Thyroid gland (tissue), 4 donors: ENCODE results near the gene GUCA2B. TPM values are rescaled to one million over a fixed set of nuclear protein-coding genes. Genes with fewer than 3 reads are reported as not detected.

ENCODE experiments used
- DNase-seq, 2 donors: peaks; one replicate each; pipeline ENCODE4 v3.0.0-alpha.2; 2019
- H3K27ac ChIP-seq, 3 donors: fragments of 200-600 bp; sonication (generic); 1 replicate in 2 of 3; 2 replicates in 1 of 3; pipeline ENCODE4 v1.5.1; 2016 to 2019; ENCODE audit warnings: mild to moderate bottlenecking in 1 of 3, moderate library complexity in 1 of 3
- H3K27me3 ChIP-seq: fragments of 200-600 bp; sonication (generic); one replicate; pipeline ENCODE4 v1.5.1; 2019
- H3K36me3 ChIP-seq, 2 donors: fragments of 200-600 bp; sonication (generic); one replicate each; pipeline ENCODE4 v1.5.1; 2016 to 2019
- H3K4me1 ChIP-seq, 2 donors: fragments of 200-600 bp; sonication (generic); one replicate each; pipeline ENCODE4 v1.5.1; 2017 to 2019
- H3K4me3 ChIP-seq, 3 donors: fragments of 200-600 bp; sonication (generic); replicated peaks in 1 of 3; 1 replicate in 2 of 3; 2 replicates in 1 of 3; pipeline ENCODE4 v1.5.1; 2016; ENCODE audit warnings: mild to moderate bottlenecking in 1 of 3
- H3K9me3 ChIP-seq: fragments of 200-600 bp; sonication (generic); one replicate; pipeline ENCODE4 v1.5.1; 2017
- CTCF ChIP-seq, 6 experiments: fragments of 200-600 bp in 3 of 6; fragments of 450-650 bp in 3 of 6; sonication (generic) in 3 of 6; IDR thresholded peaks; one replicate each; pipeline ENCODE4 v1.5.1; 2016 to 2019; ENCODE audit warnings: antibody characterized with exemption in 6 of 6, mild to moderate bottlenecking in 2 of 6, inconsistent platforms in 1 of 6, moderate library complexity in 1 of 6
- POLR2A ChIP-seq, 2 donors: fragments of 450-650 bp; IDR thresholded peaks; one replicate each; pipeline ENCODE4 v1.6.1; 2017; ENCODE audit warnings: antibody characterized with exemption in 2 of 2, mild to moderate bottlenecking in 2 of 2, moderate library complexity in 1 of 2
- WGBS, 2 donors: methylation state at CpG; one replicate each; pipeline ENCODE4 v1.1.5; 2017; 5-methylcytosine and 5-hydroxymethylcytosine counted together
- intact Hi-C: fragments of 100-400 bp; cut with DNase I; formaldehyde crosslinking; loops from one replicate; pipeline ENCODE4 v1.15.1; 2023
- total RNA-seq, 4 donors: library from RNA; depleted of rRNA; stranded (reverse); fragments of >200 nt; gene quantifications; one replicate each; pipeline ENCODE4 v1.2.3, GENCODE V29; 2016

GUCA2B gene
- total RNA-seq, 4 donors from 2014 or later: not detected

GRCh38 chr1:42136466-42136865, 16.7 kb upstream of the GUCA2B start:
- peak overlapping the region in 2 of 3 donors; percentile 4 to 77 for H3K27ac ChIP-seq
- no peaks in the 10 kb centered on the region for H3K27me3 ChIP-seq
- intact Hi-C loops: no loop called here
- peaks cover 30 to 42% of the 10 kb centered on the region in 2 donors for H3K4me1 ChIP-seq
- H3K36me3 ChIP-seq: no peaks in the 10 kb centered on the region
- no peak for TF ChIP-seq CTCF (IDR thresholded peaks at IDR 0.05)
- DNase-seq: no peak
- H3K9me3 ChIP-seq: no peaks in the 10 kb centered on the region
- H3K4me3 ChIP-seq: no peak overlapping the region

- H3K27me3 ChIP-seq: no peaks in the 10 kb centered on the region
- TF ChIP-seq POLR2A (IDR thresholded peaks at IDR 0.05): peak in 1 of 2 donors; percentile 9
- peak in 1 of 6 experiments; percentile 12 for TF ChIP-seq CTCF (IDR thresholded peaks at IDR 0.05)
- intact Hi-C loops: no loop called here
- H3K9me3 ChIP-seq: no peaks in the 10 kb centered on the region
- no peak overlapping the region for H3K4me3 ChIP-seq
- peak overlapping the region; percentile 33 to 82 (median 65) for H3K27ac ChIP-seq
- H3K4me1 ChIP-seq: peaks cover 36 to 55% of the 10 kb centered on the region in 2 donors
- peak; percentile 94 to 96 for DNase-seq
- no peaks in the 10 kb centered on the region for H3K36me3 ChIP-seq
- 21 to 72% methylated on average over 10 of the region's 10 CpGs for WGBS, 2 donors
Measured at GRCh38 chr1:42137766-42138165, 15.4 kb upstream of the GUCA2B start.

GRCh38 chr1:42138586-42138985, 14.6 kb upstream of the GUCA2B start:
- Histone ChIP-seq H3K27me3 (no peaks in the 10 kb centered on the region), H3K4me1 (peaks cover 42 to 62% of the 10 kb centered on the region in 2 donors), H3K36me3 (no peaks in the 10 kb centered on the region), H3K4me3 (no peak overlapping the region), H3K9me3 (no peaks in the 10 kb centered on the region), H3K27ac (peak overlapping the region in 2 of 3 donors; percentile 65 to 82)
- no peak for DNase-seq
- 93 to 94% methylated on average over 4 of the region's 4 CpGs for WGBS, 2 donors
- intact Hi-C loops: no loop called here
- TF ChIP-seq POLR2A (IDR thresholded peaks at IDR 0.05) (no peak), CTCF (IDR thresholded peaks at IDR 0.05) (no peak)

- no peak for DNase-seq
- intact Hi-C loops: no loop called here
- TF ChIP-seq POLR2A (IDR thresholded peaks at IDR 0.05) (no peak), CTCF (IDR thresholded peaks at IDR 0.05) (no peak)
- peaks cover 46 to 65% of the 10 kb centered on the region in 2 donors for H3K4me1 ChIP-seq
- H3K27me3 ChIP-seq: no peaks in the 10 kb centered on the region
- H3K36me3 ChIP-seq: no peaks in the 10 kb centered on the region
- H3K27ac ChIP-seq: no peak overlapping the region
- 90 to 92% methylated on average over 3 of the region's 3 CpGs for WGBS, 2 donors
- no peaks in the 10 kb centered on the region for H3K9me3 ChIP-seq
- H3K4me3 ChIP-seq: no peak overlapping the region
Measured at GRCh38 chr1:42139444-42139843, 13.8 kb upstream of the GUCA2B start.

- TF ChIP-seq POLR2A (IDR thresholded peaks at IDR 0.05): no peak
- TF ChIP-seq CTCF (IDR thresholded peaks at IDR 0.05): no peak
- Histone ChIP-seq H3K9me3 (no peaks in the 10 kb centered on the region), H3K4me1 (peaks cover 41 to 58% of the 10 kb centered on the region in 2 donors), H3K36me3 (no peaks in the 10 kb centered on the region), H3K4me3 (no peak overlapping the region), H3K27ac (no peak overlapping the region), H3K27me3 (no peaks in the 10 kb centered on the region)
- no peak for DNase-seq
- 89 to 93% methylated on average over 2 of the region's 2 CpGs for WGBS, 2 donors
- intact Hi-C loops: no loop called here
Measured at GRCh38 chr1:42140191-42140590, 13.0 kb upstream of the GUCA2B start.
